Glomerular endothelial cell (primary cell): Measurements from ENCODE around the gene OSGIN1. TPM values are rescaled to one million over a fixed set of nuclear protein-coding genes. Genes with fewer than 3 reads are reported as not detected.

Experiments used
- DNase-seq: peaks from one replicate; pipeline ENCODE4 v3.0.0-alpha.2; 2011; ENCODE audit warnings: low read depth, low spot score; ENCODE audit errors: extremely low read depth
- total RNA-seq: library from RNA; depleted of rRNA; stranded (reverse); fragments of >200 nt; gene quantifications from 2 replicates; pipeline ENCODE4 v1.2.3, GENCODE V29; 2015

The OSGIN1 gene
- total RNA-seq, 1 donor from 2014 or later = 4.1 TPM

GRCh38 chr16:83925957-83926725 is 26.9 kb upstream of the OSGIN1 start:
- no peak for DNase-seq

- peak; percentile 12 for DNase-seq
These were observed 26.2 kb upstream of the OSGIN1 start for GRCh38 chr16:83926726-83927397.

GRCh38 chr16:83928341-83929055 is 24.5 kb upstream of the OSGIN1 start:
- DNase-seq = no peak

GRCh38 chr16:83929811-83930555 is 23.1 kb upstream of the OSGIN1 start:
- no peak for DNase-seq

- DNase-seq = no peak
These were observed 22.1 kb upstream of the OSGIN1 start for GRCh38 chr16:83930730-83931500.

- DNase-seq = no peak
These were observed 21.5 kb upstream of the OSGIN1 start for GRCh38 chr16:83931556-83931955.

- DNase-seq = no peak
These were observed 20.7 kb upstream of the OSGIN1 start for GRCh38 chr16:83932304-83932703.

- DNase-seq = no peak
These were observed 19.9 kb upstream of the OSGIN1 start for GRCh38 chr16:83932955-83933673.

- no peak for DNase-seq
These were observed 19.0 kb upstream of the OSGIN1 start for GRCh38 chr16:83933885-83934683.

GRCh38 chr16:83934684-83934977 is 18.4 kb upstream of the OSGIN1 start:
- DNase-seq = no peak

GRCh38 chr16:83935005-83935857 is 17.8 kb upstream of the OSGIN1 start:
- DNase-seq = no peak

- DNase-seq = no peak
These were observed 17.2 kb upstream of the OSGIN1 start for GRCh38 chr16:83935858-83936255.

- DNase-seq = no peak
These were observed 16.4 kb upstream of the OSGIN1 start for GRCh38 chr16:83936581-83937165.

GRCh38 chr16:83937267-83937666 is 15.8 kb upstream of the OSGIN1 start:
- no peak for DNase-seq

GRCh38 chr16:83937922-83938885 is 14.8 kb upstream of the OSGIN1 start:
- DNase-seq = no peak

- DNase-seq = no peak
These were observed 13.7 kb upstream of the OSGIN1 start for GRCh38 chr16:83939266-83939855.
